ENCODE measurements around the gene OTOR.

- no peak for TF ChIP-seq EZH2 (IDR thresholded peaks at IDR 0.05; ENCODE audit: insufficient read depth, poor library complexity, severe bottlenecking)
- no peak for TF ChIP-seq EZH2phosphoT487 (IDR thresholded peaks at IDR 0.05; ENCODE audit: insufficient read depth, low read depth)
Measured at GRCh38 chr20:16785226-16785625, 37.1 kb downstream of the OTOR start.

All from GM23248 (cell line).